Vagina (tissue), 2 donors: Measurements from ENCODE around the gene CHST6. TPM values are rescaled to one million over a fixed set of nuclear protein-coding genes. Genes with fewer than 3 reads are reported as not detected.

Experiments
- DNase-seq, 2 donors: peaks; one replicate each; pipeline ENCODE4 v3.0.0-alpha.2; 2017; ENCODE audit errors: extremely low spot score in 2 of 2
- H3K27ac ChIP-seq: fragments of 200-600 bp; sonication (generic); one replicate; pipeline ENCODE4 v1.5.1; 2019
- H3K27me3 ChIP-seq: fragments of 200-600 bp; sonication (generic); one replicate; pipeline ENCODE4 v1.5.1; 2019
- H3K36me3 ChIP-seq, 2 donors: fragments of 200-600 bp; sonication (generic); one replicate each; pipeline ENCODE4 v1.5.1; 2017 to 2019
- H3K4me1 ChIP-seq: fragments of 200-600 bp; sonication (generic); one replicate; pipeline ENCODE4 v1.5.1; 2019
- H3K4me3 ChIP-seq, 2 donors: fragments of 200-600 bp; sonication (generic); 1 replicate in 1 of 2; 2 replicates in 1 of 2; pipeline ENCODE4 v1.5.1; 2016 to 2019
- H3K9me3 ChIP-seq: fragments of 200-600 bp; sonication (generic); one replicate; pipeline ENCODE4 v1.5.1; 2019
- CTCF ChIP-seq, 3 experiments: fragments of 450-650 bp in 2 of 3; fragments of 200-600 bp in 1 of 3; sonication (generic) in 1 of 3; IDR thresholded peaks; one replicate each; pipeline ENCODE4 v1.5.1; 2017 to 2019; ENCODE audit warnings: antibody characterized with exemption in 3 of 3, mild to moderate bottlenecking in 2 of 3, moderate library complexity in 2 of 3
- POLR2A ChIP-seq, 2 donors: fragments of 450-650 bp; IDR thresholded peaks; one replicate each; pipeline ENCODE4 v1.6.1; 2017; ENCODE audit warnings: antibody characterized with exemption in 2 of 2, mild to moderate bottlenecking in 2 of 2, moderate library complexity in 2 of 2
- POLR2AphosphoS5 ChIP-seq, 2 donors: sonication (generic); formaldehyde crosslinking; IDR thresholded peaks; one replicate each; pipeline ENCODE4 v1.9.0; 2017; ENCODE audit warnings: antibody characterized with exemption in 2 of 2, mild to moderate bottlenecking in 2 of 2, low read depth in 1 of 2; ENCODE audit not compliant: insufficient read depth in 1 of 2
- intact Hi-C: fragments of 100-400 bp; cut with DNase I; formaldehyde crosslinking; loops from one replicate; pipeline ENCODE4 v1.15.1; 2023
- total RNA-seq: library from RNA; depleted of rRNA; stranded (reverse); fragments of >200 nt; gene quantifications from one replicate; pipeline ENCODE4 v1.2.3, GENCODE V29; 2016

Gene CHST6
- total RNA-seq, 1 donor from 2014 or later: 0.25 TPM

- Histone ChIP-seq H3K4me1 (no peaks in the 10 kb centered on the region), H3K4me3 (no peak overlapping the region), H3K9me3 (no peaks in the 10 kb centered on the region), H3K36me3 (no peaks in the 10 kb centered on the region), H3K27ac (no peak overlapping the region), H3K27me3 (no peaks in the 10 kb centered on the region)
- no peak for DNase-seq
- intact Hi-C loops: no loop called here
- TF ChIP-seq POLR2AphosphoS5 (IDR thresholded peaks at IDR 0.05; ENCODE audit: insufficient read depth in 1 of 2, low read depth in 1 of 2) (no peak), CTCF (IDR thresholded peaks at IDR 0.05) (no peak), POLR2A (IDR thresholded peaks at IDR 0.05) (no peak)
These were observed 40.1 kb upstream of the CHST6 start for GRCh38 chr16:75535211-75535843.

- no peaks in the 10 kb centered on the region for H3K27me3 ChIP-seq
- no peak for DNase-seq
- no peak overlapping the region for H3K27ac ChIP-seq
- H3K4me1 ChIP-seq: no peaks in the 10 kb centered on the region
- no peak overlapping the region for H3K4me3 ChIP-seq
- intact Hi-C loops: no loop called here
- no peaks in the 10 kb centered on the region for H3K36me3 ChIP-seq
- no peak for TF ChIP-seq POLR2A (IDR thresholded peaks at IDR 0.05)
- no peak for TF ChIP-seq CTCF (IDR thresholded peaks at IDR 0.05)
- TF ChIP-seq POLR2AphosphoS5 (IDR thresholded peaks at IDR 0.05; ENCODE audit: insufficient read depth in 1 of 2, low read depth in 1 of 2): no peak
- H3K9me3 ChIP-seq: no peaks in the 10 kb centered on the region
These were observed 39.4 kb upstream of the CHST6 start for GRCh38 chr16:75534560-75535205.

- Histone ChIP-seq H3K27ac (no peak overlapping the region), H3K4me3 (no peak overlapping the region), H3K9me3 (no peaks in the 10 kb centered on the region), H3K27me3 (no peaks in the 10 kb centered on the region), H3K36me3 (no peaks in the 10 kb centered on the region), H3K4me1 (no peaks in the 10 kb centered on the region)
- no peak for DNase-seq
- intact Hi-C loops: no loop called here
- TF ChIP-seq POLR2AphosphoS5 (IDR thresholded peaks at IDR 0.05; ENCODE audit: insufficient read depth in 1 of 2, low read depth in 1 of 2) (no peak), CTCF (IDR thresholded peaks at IDR 0.05) (no peak), POLR2A (IDR thresholded peaks at IDR 0.05) (no peak)
These were observed 37.5 kb upstream of the CHST6 start for GRCh38 chr16:75532791-75533190.

GRCh38 chr16:75532142-75532765, 37.0 kb upstream of the CHST6 start:
- intact Hi-C loops: no loop called here
- Histone ChIP-seq H3K4me1 (no peaks in the 10 kb centered on the region), H3K4me3 (no peak overlapping the region), H3K27me3 (no peaks in the 10 kb centered on the region), H3K9me3 (no peaks in the 10 kb centered on the region), H3K27ac (no peak overlapping the region), H3K36me3 (no peaks in the 10 kb centered on the region)
- DNase-seq: no peak
- no peak for TF ChIP-seq CTCF (IDR thresholded peaks at IDR 0.05)
- no peak for TF ChIP-seq POLR2A (IDR thresholded peaks at IDR 0.05)
- TF ChIP-seq POLR2AphosphoS5 (IDR thresholded peaks at IDR 0.05; ENCODE audit: insufficient read depth in 1 of 2, low read depth in 1 of 2): no peak

GRCh38 chr16:75529959-75530358, 34.7 kb upstream of the CHST6 start:
- intact Hi-C loops: no loop called here
- no peak for TF ChIP-seq CTCF (IDR thresholded peaks at IDR 0.05)
- no peaks in the 10 kb centered on the region for H3K4me1 ChIP-seq
- H3K9me3 ChIP-seq: no peaks in the 10 kb centered on the region
- no peaks in the 10 kb centered on the region for H3K27me3 ChIP-seq
- no peaks in the 10 kb centered on the region for H3K36me3 ChIP-seq
- no peak for DNase-seq
- H3K4me3 ChIP-seq: no peak overlapping the region
- no peak overlapping the region for H3K27ac ChIP-seq
